Activated CD8-positive, alpha-beta memory T cell treated with anti-CD3 and anti-CD28 coated beads, Interleukin-2, amount 50 U/mL, for 24 hours (primary cell): Measurements from ENCODE around the gene DPP6.

Experiments used
- DNase-seq: peaks from one replicate; pipeline ENCODE4 v3.0.0-alpha.2; 2020; ENCODE audit errors: extremely low read depth

The DPP6 gene

GRCh38 chr7:154232700-154233099 is 180.5 kb downstream of the DPP6 start:
- no peak for DNase-seq

GRCh38 chr7:154241988-154242387 is 189.8 kb downstream of the DPP6 start:
- no peak for DNase-seq

GRCh38 chr7:154242709-154243108 is 190.5 kb downstream of the DPP6 start:
- no peak for DNase-seq

GRCh38 chr7:154252046-154252445 is 199.8 kb downstream of the DPP6 start:
- DNase-seq: no peak

GRCh38 chr7:154253810-154254209 is 201.6 kb downstream of the DPP6 start:
- no peak for DNase-seq

GRCh38 chr7:154255324-154255723 is 203.1 kb downstream of the DPP6 start:
- DNase-seq: no peak

GRCh38 chr7:154256150-154256549 is 204.0 kb downstream of the DPP6 start:
- DNase-seq: no peak

GRCh38 chr7:154259396-154259795 is 207.2 kb downstream of the DPP6 start:
- DNase-seq: no peak

- no peak for DNase-seq
These were observed 235.2 kb downstream of the DPP6 start for GRCh38 chr7:154287356-154287755.

- DNase-seq: no peak
These were observed 236.9 kb downstream of the DPP6 start for GRCh38 chr7:154289119-154289518.

GRCh38 chr7:154296443-154296842 is 244.2 kb downstream of the DPP6 start:
- DNase-seq: no peak

- no peak for DNase-seq
These were observed 247.5 kb downstream of the DPP6 start for GRCh38 chr7:154299736-154300135.

GRCh38 chr7:154302380-154302779 is 250.2 kb downstream of the DPP6 start:
- no peak for DNase-seq

- DNase-seq: no peak
These were observed 252.0 kb downstream of the DPP6 start for GRCh38 chr7:154304231-154304630.

- no peak for DNase-seq
These were observed 252.8 kb downstream of the DPP6 start for GRCh38 chr7:154304740-154305700.

GRCh38 chr7:154306036-154306435 is 253.8 kb downstream of the DPP6 start:
- no peak for DNase-seq

- DNase-seq: no peak
These were observed 256.7 kb downstream of the DPP6 start for GRCh38 chr7:154308928-154309327.

- DNase-seq: no peak
These were observed 257.9 kb downstream of the DPP6 start for GRCh38 chr7:154310114-154310513.

GRCh38 chr7:154324196-154324595 is 272.0 kb downstream of the DPP6 start:
- DNase-seq: no peak

- DNase-seq: no peak
These were observed 274.2 kb downstream of the DPP6 start for GRCh38 chr7:154326421-154326820.

GRCh38 chr7:154330318-154330717 is 278.1 kb downstream of the DPP6 start:
- DNase-seq: no peak

- DNase-seq: no peak
These were observed 280.8 kb downstream of the DPP6 start for GRCh38 chr7:154332811-154333580.

- no peak for DNase-seq
These were observed 284.1 kb downstream of the DPP6 start for GRCh38 chr7:154336295-154336694.
